NB4 (cell line): ENCODE data around the gene YWHAQ.

Source experiments
- CTCF ChIP-seq: IDR thresholded peaks from one replicate; pipeline ENCODE4 v1.5.1; 2012; ENCODE audit warnings: low read depth, low read length
- MAX ChIP-seq: IDR thresholded peaks from 2 replicates; pipeline ENCODE4 v1.6.1; 2011; ENCODE audit warnings: low read depth, low read length
- POLR2A ChIP-seq: IDR thresholded peaks from 2 replicates; pipeline ENCODE4 v1.6.1; 2011; ENCODE audit warnings: mild to moderate bottlenecking; ENCODE audit not compliant: insufficient read length; ENCODE audit errors: extremely low read depth

GRCh38 chr2:9623151-9623550, 7.6 kb downstream of the YWHAQ start:
- TF ChIP-seq CTCF (no peak), POLR2A (no peak), MAX (no peak)
